ENCODE data around the gene GSTCD. TPM values are rescaled to one million over a fixed set of nuclear protein-coding genes. Genes with fewer than 3 reads are reported as not detected.

The GSTCD gene
- total RNA-seq, 1 experiment from 2014 or later = 29.0 TPM

DNA sequence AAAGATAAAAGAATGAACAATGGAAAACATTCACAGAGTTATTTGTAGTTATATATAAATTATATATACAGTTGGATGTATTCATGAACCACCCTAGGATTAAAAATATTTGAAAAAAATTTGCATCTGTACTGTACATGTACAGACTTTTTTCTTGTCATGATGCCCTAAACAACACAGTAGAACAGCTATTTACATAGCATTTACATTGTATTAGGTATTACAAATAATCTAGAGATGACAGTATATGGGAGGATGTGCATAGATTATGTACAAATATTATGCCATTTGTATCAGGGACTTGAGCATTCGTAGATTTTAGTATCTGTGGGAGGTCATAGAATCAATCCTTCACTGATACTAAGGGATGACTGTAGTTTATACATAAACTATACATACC lies 44.8 kb downstream of the GSTCD start:
- no peaks in the 10 kb centered on the region for H3K36me3 ChIP-seq (ENCODE audit: insufficient read depth, low read length, poor library complexity, severe bottlenecking)

DNA sequence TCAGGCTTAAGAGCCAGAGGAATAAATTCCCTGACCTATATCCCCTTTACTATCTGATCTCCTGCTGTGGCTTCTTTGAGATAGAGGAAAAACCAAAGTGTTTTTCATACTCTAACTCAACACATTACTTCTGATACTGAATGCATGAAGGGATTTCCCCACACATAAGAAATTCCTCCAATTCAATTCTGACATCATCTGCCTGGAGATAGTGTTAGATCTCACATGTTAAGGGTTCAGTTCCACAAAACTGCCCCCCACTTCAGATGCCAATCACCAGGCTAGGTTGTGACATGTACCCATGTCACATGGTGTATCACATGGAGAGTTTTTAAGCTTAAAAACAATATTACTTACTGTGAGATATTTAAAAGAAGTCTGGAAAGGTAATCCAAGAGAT lies 46.8 kb downstream of the GSTCD start:
- Histone ChIP-seq H3K27ac (ENCODE audit: low read depth, low read length, poor library complexity, severe bottlenecking) (no peak overlapping the region), H3K4me3 (ENCODE audit: low read depth, low read length, poor library complexity, severe bottlenecking) (no peak overlapping the region), H3K4me1 (ENCODE audit: insufficient read depth, low read length, poor library complexity, severe bottlenecking) (no peaks in the 10 kb centered on the region), H3K27me3 (replicated peaks; ENCODE audit: insufficient read depth, low read depth, low read length, poor library complexity) (no peaks in the 10 kb centered on the region), H3K36me3 (ENCODE audit: insufficient read depth, low read length, poor library complexity, severe bottlenecking) (no peaks in the 10 kb centered on the region), H3K9me3 (ENCODE audit: low read depth, low read length, poor library complexity, severe bottlenecking) (no peaks in the 10 kb centered on the region)
- DNase-seq (ENCODE audit: low spot score) = no peak
- ChIA-PET POLR2A (ENCODE audit: low non-redundant PET) (no interaction called here), CTCF (interaction anchor here (0.6 kb wide), 1 partner anchor 257 kb away, joined by 4 read pairs; no protein-coding TSS in a partner anchor)
- BruUV-seq (replicated peaks) = no TSS peak
- intact Hi-C loops (cut with micrococcal nuclease; ENCODE audit: unreplicated experiment) = no loop called here
- no peak for TF ChIP-seq EZH2 (IDR thresholded peaks at IDR 0.05; ENCODE audit: borderline replicate concordance, low read depth, low read length, poor library complexity, severe bottlenecking)
- TF ChIP-seq, protein P1, sequence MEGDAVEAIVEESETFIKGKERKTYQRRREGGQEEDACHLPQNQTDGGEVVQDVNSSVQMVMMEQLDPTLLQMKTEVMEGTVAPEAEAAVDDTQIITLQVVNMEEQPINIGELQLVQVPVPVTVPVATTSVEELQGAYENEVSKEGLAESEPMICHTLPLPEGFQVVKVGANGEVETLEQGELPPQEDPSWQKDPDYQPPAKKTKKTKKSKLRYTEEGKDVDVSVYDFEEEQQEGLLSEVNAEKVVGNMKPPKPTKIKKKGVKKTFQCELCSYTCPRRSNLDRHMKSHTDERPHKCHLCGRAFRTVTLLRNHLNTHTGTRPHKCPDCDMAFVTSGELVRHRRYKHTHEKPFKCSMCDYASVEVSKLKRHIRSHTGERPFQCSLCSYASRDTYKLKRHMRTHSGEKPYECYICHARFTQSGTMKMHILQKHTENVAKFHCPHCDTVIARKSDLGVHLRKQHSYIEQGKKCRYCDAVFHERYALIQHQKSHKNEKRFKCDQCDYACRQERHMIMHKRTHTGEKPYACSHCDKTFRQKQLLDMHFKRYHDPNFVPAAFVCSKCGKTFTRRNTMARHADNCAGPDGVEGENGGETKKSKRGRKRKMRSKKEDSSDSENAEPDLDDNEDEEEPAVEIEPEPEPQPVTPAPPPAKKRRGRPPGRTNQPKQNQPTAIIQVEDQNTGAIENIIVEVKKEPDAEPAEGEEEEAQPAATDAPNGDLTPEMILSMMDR (conservative IDR thresholded peaks at IDR 0.05; ENCODE audit: low read depth, low read length) = no peak

More for the DNA sequence above, 44.8 kb downstream of the GSTCD start:
- Histone ChIP-seq H3K9me3 (ENCODE audit: low read depth, low read length, poor library complexity, severe bottlenecking) (no peaks in the 10 kb centered on the region), H3K4me3 (ENCODE audit: low read depth, low read length, poor library complexity, severe bottlenecking) (no peak overlapping the region), H3K27ac (ENCODE audit: low read depth, low read length, poor library complexity, severe bottlenecking) (no peak overlapping the region), H3K4me1 (ENCODE audit: insufficient read depth, low read length, poor library complexity, severe bottlenecking) (no peaks in the 10 kb centered on the region), H3K27me3 (replicated peaks; ENCODE audit: insufficient read depth, low read depth, low read length, poor library complexity) (no peaks in the 10 kb centered on the region)
- ChIA-PET CTCF (no interaction called here), POLR2A (ENCODE audit: low non-redundant PET) (no interaction called here)
- no peak for DNase-seq (ENCODE audit: low spot score)
- TF ChIP-seq EZH2 (IDR thresholded peaks at IDR 0.05; ENCODE audit: borderline replicate concordance, low read depth, low read length, poor library complexity, severe bottlenecking) = no peak
- no TSS peak for BruUV-seq (replicated peaks)
- intact Hi-C loops (cut with micrococcal nuclease; ENCODE audit: unreplicated experiment) = no loop called here

DNA sequence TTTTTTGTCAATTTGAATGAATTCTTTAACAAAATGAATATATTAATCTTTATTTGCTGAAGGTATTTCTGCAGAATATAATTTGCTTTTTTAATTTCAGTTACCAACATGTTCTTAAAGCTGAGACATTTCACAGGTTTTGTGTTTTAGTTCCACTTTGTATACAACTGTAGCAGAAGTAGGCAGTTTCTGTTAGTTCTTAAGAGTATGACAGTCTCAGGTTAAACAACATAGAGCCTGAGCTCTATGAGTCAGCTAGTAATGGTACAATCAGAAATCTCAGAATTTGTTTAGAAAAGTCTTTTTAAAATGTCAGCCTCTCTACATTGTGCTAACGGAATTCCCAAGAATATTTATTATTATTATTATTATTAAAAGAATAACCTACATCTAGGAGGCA lies 50.4 kb downstream of the GSTCD start:
- H3K27me3 ChIP-seq (replicated peaks; ENCODE audit: insufficient read depth, low read depth, low read length, poor library complexity) = no peaks in the 10 kb centered on the region
- BruUV-seq (replicated peaks) = no TSS peak
- TF ChIP-seq, protein P1 (conservative IDR thresholded peaks at IDR 0.05; ENCODE audit: low read depth, low read length) = no peak
- no peak for TF ChIP-seq EZH2 (IDR thresholded peaks at IDR 0.05; ENCODE audit: borderline replicate concordance, low read depth, low read length, poor library complexity, severe bottlenecking)
- no peak overlapping the region for H3K4me3 ChIP-seq (ENCODE audit: low read depth, low read length, poor library complexity, severe bottlenecking)
- no peak for DNase-seq (ENCODE audit: low spot score)
- no peaks in the 10 kb centered on the region for H3K4me1 ChIP-seq (ENCODE audit: insufficient read depth, low read length, poor library complexity, severe bottlenecking)
- no peaks in the 10 kb centered on the region for H3K9me3 ChIP-seq (ENCODE audit: low read depth, low read length, poor library complexity, severe bottlenecking)
- ChIA-PET POLR2A (ENCODE audit: low non-redundant PET) (no interaction called here), CTCF (no interaction called here)
- H3K36me3 ChIP-seq (ENCODE audit: insufficient read depth, low read length, poor library complexity, severe bottlenecking) = no peaks in the 10 kb centered on the region
- intact Hi-C loops (cut with micrococcal nuclease; ENCODE audit: unreplicated experiment) = no loop called here
- no peak overlapping the region for H3K27ac ChIP-seq (ENCODE audit: low read depth, low read length, poor library complexity, severe bottlenecking)

DNA sequence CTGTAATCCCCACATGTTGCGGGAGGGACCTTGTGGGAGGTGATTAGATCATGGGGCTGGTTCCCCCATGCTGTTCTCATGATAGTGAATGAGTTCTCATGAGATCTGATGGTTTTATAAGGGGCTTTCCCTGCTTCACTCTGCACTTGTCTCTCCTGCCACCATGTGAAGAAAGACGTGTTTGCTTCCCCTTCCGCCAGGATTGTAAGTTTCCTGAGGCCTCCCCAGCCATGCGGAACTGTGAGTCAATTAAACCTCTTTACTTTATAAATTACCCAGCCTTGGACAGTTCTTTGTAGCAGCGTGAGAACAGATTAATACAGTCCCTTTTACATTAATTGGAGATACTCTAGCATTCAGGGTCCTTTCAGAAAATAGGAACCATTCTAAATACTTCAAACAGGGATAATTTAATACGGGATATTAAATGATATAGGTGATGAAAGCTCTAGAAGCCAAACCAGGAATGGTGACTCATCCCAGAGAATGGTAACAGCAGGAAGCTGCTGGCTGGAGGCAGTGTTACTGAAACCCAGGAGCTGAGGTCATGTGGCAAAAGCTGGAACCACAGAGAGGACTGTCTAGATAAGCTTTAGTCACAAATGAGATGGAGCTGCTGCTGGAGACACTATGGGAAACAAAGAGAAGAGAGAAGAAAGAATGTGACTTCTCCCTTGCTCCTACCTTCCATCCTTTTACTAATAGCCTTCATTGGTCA lies 57.3 kb downstream of the GSTCD start:
- Histone ChIP-seq H3K27me3 (replicated peaks; ENCODE audit: insufficient read depth, low read depth, low read length, poor library complexity) (no peaks in the 10 kb centered on the region), H3K4me3 (ENCODE audit: low read depth, low read length, poor library complexity, severe bottlenecking) (no peak overlapping the region), H3K27ac (ENCODE audit: low read depth, low read length, poor library complexity, severe bottlenecking) (no peak overlapping the region), H3K9me3 (ENCODE audit: low read depth, low read length, poor library complexity, severe bottlenecking) (no peaks in the 10 kb centered on the region), H3K36me3 (ENCODE audit: insufficient read depth, low read length, poor library complexity, severe bottlenecking) (no peaks in the 10 kb centered on the region), H3K4me1 (ENCODE audit: insufficient read depth, low read length, poor library complexity, severe bottlenecking) (no peaks in the 10 kb centered on the region)
- BruUV-seq (replicated peaks) = no TSS peak
- TF ChIP-seq, protein P1 (conservative IDR thresholded peaks at IDR 0.05; ENCODE audit: low read depth, low read length) = no peak
- no peak for TF ChIP-seq EZH2 (IDR thresholded peaks at IDR 0.05; ENCODE audit: borderline replicate concordance, low read depth, low read length, poor library complexity, severe bottlenecking)
- CTCF ChIA-PET = no interaction called here
- DNase-seq (ENCODE audit: low spot score) = peak; percentile 25
- POLR2A ChIA-PET (ENCODE audit: low non-redundant PET) = no interaction called here
- intact Hi-C loops (cut with micrococcal nuclease; ENCODE audit: unreplicated experiment) = loop anchor here (10.0 kb wide), 1 partner anchor 1321 kb away; no protein-coding TSS in a partner anchor
